Measurements from ENCODE around the gene TCN2.
"Not testable (repeated sequence)": the region's sequence is repeated elsewhere in the genome, so short reads cannot be mapped to it uniquely, and the experiment has no call there.

The TCN2 gene

GRCh38 chr22:30578481-30578880, 28.5 kb upstream of the TCN2 start:
- DNase-seq (ENCODE audit: low read depth), result no peak

GRCh38 chr22:30580896-30581295, 26.1 kb upstream of the TCN2 start:
- DNase-seq (ENCODE audit: low read depth), result no peak

GRCh38 chr22:30582051-30582450, 24.9 kb upstream of the TCN2 start:
- DNase-seq (ENCODE audit: low read depth), result no peak

- no peak for DNase-seq (ENCODE audit: low read depth)
These were observed 24.0 kb upstream of the TCN2 start for GRCh38 chr22:30582788-30583545.

GRCh38 chr22:30584441-30584840, 22.5 kb upstream of the TCN2 start:
- DNase-seq (ENCODE audit: low read depth), result no peak

- DNase-seq (ENCODE audit: low read depth), result no peak
These were observed 20.6 kb upstream of the TCN2 start for GRCh38 chr22:30586414-30586813.

GRCh38 chr22:30591191-30591587, 15.8 kb upstream of the TCN2 start:
- no peak for DNase-seq (ENCODE audit: low read depth)

GRCh38 chr22:30591588-30592359, 15.2 kb upstream of the TCN2 start, which contains the start of gene PES1:
Gene PES1, minus strand, starts transcription at chr22:30591910. Its CDS starts 77 bp downstream, at chr22:30591833.
- peak; percentile 90 for DNase-seq (ENCODE audit: low read depth)

- DNase-seq (ENCODE audit: low read depth), result not testable (repeated sequence)
These were observed 14.6 kb upstream of the TCN2 start for GRCh38 chr22:30592360-30592713.

GRCh38 chr22:30596199-30596598, 10.8 kb upstream of the TCN2 start:
- DNase-seq (ENCODE audit: low read depth), result no peak

- DNase-seq (ENCODE audit: low read depth), result no peak
These were observed 10.1 kb upstream of the TCN2 start for GRCh38 chr22:30596886-30597285.

GRCh38 chr22:30598986-30599385, 8.0 kb upstream of the TCN2 start:
- no peak for DNase-seq (ENCODE audit: low read depth)

- DNase-seq (ENCODE audit: low read depth), result no peak
These were observed 6.1 kb upstream of the TCN2 start for GRCh38 chr22:30600921-30601320.

- DNase-seq (ENCODE audit: low read depth), result no peak
These were observed 5.5 kb upstream of the TCN2 start for GRCh38 chr22:30601464-30601863.

- no peak for DNase-seq (ENCODE audit: low read depth)
These were observed 4.9 kb upstream of the TCN2 start for GRCh38 chr22:30602049-30602448.

GRCh38 chr22:30603801-30604200, 3.2 kb upstream of the TCN2 start:
- DNase-seq (ENCODE audit: low read depth), result no peak

- DNase-seq (ENCODE audit: low read depth), result no peak
These were observed 2.3 kb upstream of the TCN2 start for GRCh38 chr22:30604723-30605122.

- DNase-seq (ENCODE audit: low read depth), result no peak
These were observed 1.4 kb upstream of the TCN2 start for GRCh38 chr22:30605449-30606110.

- no peak for DNase-seq (ENCODE audit: low read depth)
These were observed 441 bp downstream of the TCN2 start for GRCh38 chr22:30607300-30607930.

GRCh38 chr22:30607939-30608338, 965 bp downstream of the TCN2 start:
- DNase-seq (ENCODE audit: low read depth), result no peak

GRCh38 chr22:30609260-30610185, 2.5 kb downstream of the TCN2 start:
- peak; percentile 33 for DNase-seq (ENCODE audit: low read depth)

Measured in GM04503 (cell line).